Neural cell (in vitro differentiated cells): ENCODE results near the gene GAS7. TPM values are rescaled to one million over a fixed set of nuclear protein-coding genes. Genes with fewer than 3 reads are reported as not detected.

Experiments used
- H2AFZ ChIP-seq: fragments of 200-600, 300-800 bp; sonication (generic), shearing (Covaris generic); 2 replicates; pipeline ENCODE4 v1.6.0; 2014; ENCODE audit warnings: low read depth, mild to moderate bottlenecking, antibody characterized with exemption, low read length, moderate library complexity
- H3F3A ChIP-seq: fragments of 200-600 bp; shearing (Covaris generic); 2 replicates; pipeline ENCODE4 v1.6.1; 2016; ENCODE audit warnings: mild to moderate bottlenecking, moderate library complexity, mixed read lengths, antibody characterized with exemption, low read length; ENCODE audit not compliant: insufficient read depth, poor library complexity, severe bottlenecking
- H3K27ac ChIP-seq: fragments of 200-600, 300-800 bp; sonication (generic), shearing (Covaris generic); 2 replicates; pipeline ENCODE4 v1.5.1; 2014; ENCODE audit warnings: mild to moderate bottlenecking, low read length, moderate library complexity
- H3K27me3 ChIP-seq: fragments of 300-800, 200-600 bp; sonication (generic), shearing (Covaris generic); 2 replicates; pipeline ENCODE4 v1.6.0; 2014; ENCODE audit warnings: mild to moderate bottlenecking, low read depth, low read length, moderate library complexity; ENCODE audit not compliant: insufficient read depth
- H3K36me3 ChIP-seq: fragments of 300-800, 200-600 bp; sonication (generic), shearing (Covaris generic); 2 replicates; pipeline ENCODE4 v1.5.1; 2014; ENCODE audit warnings: mild to moderate bottlenecking, antibody characterized with exemption, low read length, moderate library complexity; ENCODE audit not compliant: insufficient read depth
- H3K4me2 ChIP-seq: fragments of 300-800, 200-600 bp; sonication (generic), shearing (Covaris generic); 2 replicates; pipeline ENCODE4 v1.6.0; 2014; ENCODE audit warnings: mild to moderate bottlenecking, low read length
- H3K4me3 ChIP-seq: fragments of 300-800, 200-600 bp; sonication (generic), shearing (Covaris generic); 2 replicates; pipeline ENCODE4 v1.5.1; 2014; ENCODE audit warnings: mild to moderate bottlenecking, low read length, moderate library complexity
- H3K79me2 ChIP-seq: fragments of 200-600 bp; shearing (Covaris generic); replicated peaks from 2 replicates; pipeline ENCODE4 v1.6.0; 2014; ENCODE audit warnings: mild to moderate bottlenecking, low read length, moderate library complexity; ENCODE audit not compliant: insufficient read depth
- H3K9ac ChIP-seq: fragments of 300-800, 200-600 bp; sonication (generic), shearing (Covaris generic); 2 replicates; pipeline ENCODE4 v1.6.1; 2016; ENCODE audit warnings: mild to moderate bottlenecking, low read length, mixed read lengths
- H3K9me2 ChIP-seq: fragments of 200-600 bp; shearing (Covaris generic); 2 replicates; pipeline ENCODE4 v1.6.1; 2016; ENCODE audit warnings: mild to moderate bottlenecking, low read length, mixed read lengths; ENCODE audit not compliant: insufficient read depth
- H3K9me3 ChIP-seq: fragments of 200-600, 300-800 bp; sonication (generic), shearing (Covaris generic); 2 replicates; pipeline ENCODE4 v1.6.1; 2016; ENCODE audit warnings: mild to moderate bottlenecking, mixed run types, low read length, moderate library complexity, mixed read lengths
- H4K20me1 ChIP-seq: fragments of 200-600 bp; shearing (Covaris generic); 2 replicates; pipeline ENCODE4 v1.6.1; 2016; ENCODE audit warnings: mild to moderate bottlenecking, mixed run types; ENCODE audit not compliant: insufficient read depth
- EP300 ChIP-seq: fragments of 450-650 bp; conservative IDR thresholded peaks from 2 replicates; pipeline ENCODE4 v1.6.1; 2014; ENCODE audit warnings: antibody characterized with exemption, mild to moderate bottlenecking, moderate library complexity; ENCODE audit not compliant: poor library complexity, severe bottlenecking
- EZH2 ChIP-seq: fragments of 200-600, 300-800 bp; shearing (Covaris generic), sonication (generic); IDR thresholded peaks from 2 replicates; pipeline ENCODE4 v1.6.1; 2014; ENCODE audit warnings: antibody characterized with exemption, low read length, borderline replicate concordance, mild to moderate bottlenecking; ENCODE audit not compliant: insufficient read depth, poor library complexity, severe bottlenecking
- MXI1 ChIP-seq: fragments of 450-650 bp; conservative IDR thresholded peaks from 2 replicates; pipeline ENCODE4 v1.6.1; 2014; ENCODE audit warnings: antibody characterized with exemption, mild to moderate bottlenecking; ENCODE audit not compliant: poor library complexity, severe bottlenecking
- POLR2AphosphoS5 ChIP-seq: IDR thresholded peaks from 2 replicates; pipeline ENCODE4 v1.6.1; 2012
- RAD21 ChIP-seq: fragments of 450-650 bp; conservative IDR thresholded peaks from 2 replicates; pipeline ENCODE4 v1.6.1; 2014; ENCODE audit warnings: antibody characterized with exemption, mild to moderate bottlenecking, moderate library complexity
- SMC3 ChIP-seq: fragments of 450-650 bp; conservative IDR thresholded peaks from 2 replicates; pipeline ENCODE4 v1.6.1; 2014; ENCODE audit warnings: antibody characterized with exemption, mild to moderate bottlenecking, moderate library complexity; ENCODE audit not compliant: poor library complexity
- TAF1 ChIP-seq: IDR thresholded peaks from 2 replicates; pipeline ENCODE4 v1.6.1; 2012; ENCODE audit warnings: low read depth
- polyA plus RNA-seq: library from polyadenylated mRNA; depleted of rRNA; stranded (reverse); fragments of >200 nt; gene quantifications from 2 replicates; pipeline ENCODE4 v1.2.3, GENCODE V29; 2014
- TF ChIP-seq, protein P1 (sequence below): fragments of 450-650 bp; IDR thresholded peaks from 2 replicates; pipeline ENCODE4 v1.5.1; 2014; ENCODE audit warnings: antibody characterized with exemption, mild to moderate bottlenecking, moderate library complexity; ENCODE audit not compliant: poor library complexity, severe bottlenecking
- TF ChIP-seq, protein P2 (sequence below): IDR thresholded peaks from 2 replicates; pipeline ENCODE4 v1.6.1; 2012; ENCODE audit warnings: borderline replicate concordance

Gene GAS7
- polyA plus RNA-seq, 1 donor from 2014 or later: 23.6 TPM

DNA sequence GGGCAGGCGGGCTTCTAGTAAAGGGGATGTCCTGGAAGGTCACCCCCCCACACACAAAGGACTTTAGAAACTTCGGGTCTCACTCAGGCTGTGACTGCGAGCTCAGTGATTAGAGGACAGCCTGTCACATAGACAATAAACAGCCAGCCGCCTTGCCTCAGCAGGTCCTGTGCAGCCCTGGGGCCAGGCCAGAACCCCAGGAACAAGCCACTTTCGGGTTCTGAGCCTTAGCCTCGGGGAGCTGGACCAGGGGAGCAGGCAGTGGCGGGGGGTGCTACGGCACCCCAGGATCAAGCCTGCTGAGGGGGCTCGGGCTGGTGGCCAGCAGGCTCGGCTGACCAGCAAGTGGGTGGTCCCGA is 1.1 kb downstream of the GAS7 start:
- H3K27me3 ChIP-seq: no peaks in the 10 kb centered on the region
- no peak overlapping the region for H3K27ac ChIP-seq
- peak overlapping the region; percentile 35 for H3K4me2 ChIP-seq
- H3K9me3 ChIP-seq: peaks cover 3% of the 10 kb centered on the region
- H3K9ac ChIP-seq: peak overlapping the region; percentile 71
- H4K20me1 ChIP-seq: no peaks in the 10 kb centered on the region
- H3K9me2 ChIP-seq: no peaks in the 10 kb centered on the region
- no peaks in the 10 kb centered on the region for H3K79me2 ChIP-seq
- H3F3A ChIP-seq: no peaks in the 10 kb centered on the region
- no peak overlapping the region for H2AFZ ChIP-seq
- no peaks in the 10 kb centered on the region for H3K36me3 ChIP-seq
- H3K4me3 ChIP-seq: peak overlapping the region; percentile 83
- TF ChIP-seq, protein P1, sequence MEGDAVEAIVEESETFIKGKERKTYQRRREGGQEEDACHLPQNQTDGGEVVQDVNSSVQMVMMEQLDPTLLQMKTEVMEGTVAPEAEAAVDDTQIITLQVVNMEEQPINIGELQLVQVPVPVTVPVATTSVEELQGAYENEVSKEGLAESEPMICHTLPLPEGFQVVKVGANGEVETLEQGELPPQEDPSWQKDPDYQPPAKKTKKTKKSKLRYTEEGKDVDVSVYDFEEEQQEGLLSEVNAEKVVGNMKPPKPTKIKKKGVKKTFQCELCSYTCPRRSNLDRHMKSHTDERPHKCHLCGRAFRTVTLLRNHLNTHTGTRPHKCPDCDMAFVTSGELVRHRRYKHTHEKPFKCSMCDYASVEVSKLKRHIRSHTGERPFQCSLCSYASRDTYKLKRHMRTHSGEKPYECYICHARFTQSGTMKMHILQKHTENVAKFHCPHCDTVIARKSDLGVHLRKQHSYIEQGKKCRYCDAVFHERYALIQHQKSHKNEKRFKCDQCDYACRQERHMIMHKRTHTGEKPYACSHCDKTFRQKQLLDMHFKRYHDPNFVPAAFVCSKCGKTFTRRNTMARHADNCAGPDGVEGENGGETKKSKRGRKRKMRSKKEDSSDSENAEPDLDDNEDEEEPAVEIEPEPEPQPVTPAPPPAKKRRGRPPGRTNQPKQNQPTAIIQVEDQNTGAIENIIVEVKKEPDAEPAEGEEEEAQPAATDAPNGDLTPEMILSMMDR: no peak
- TF ChIP-seq POLR2AphosphoS5 (no peak), EP300 (no peak), RAD21 (no peak), EZH2 (no peak), MXI1 (no peak), TAF1 (no peak), SMC3 (no peak)
- TF ChIP-seq, protein P2, sequence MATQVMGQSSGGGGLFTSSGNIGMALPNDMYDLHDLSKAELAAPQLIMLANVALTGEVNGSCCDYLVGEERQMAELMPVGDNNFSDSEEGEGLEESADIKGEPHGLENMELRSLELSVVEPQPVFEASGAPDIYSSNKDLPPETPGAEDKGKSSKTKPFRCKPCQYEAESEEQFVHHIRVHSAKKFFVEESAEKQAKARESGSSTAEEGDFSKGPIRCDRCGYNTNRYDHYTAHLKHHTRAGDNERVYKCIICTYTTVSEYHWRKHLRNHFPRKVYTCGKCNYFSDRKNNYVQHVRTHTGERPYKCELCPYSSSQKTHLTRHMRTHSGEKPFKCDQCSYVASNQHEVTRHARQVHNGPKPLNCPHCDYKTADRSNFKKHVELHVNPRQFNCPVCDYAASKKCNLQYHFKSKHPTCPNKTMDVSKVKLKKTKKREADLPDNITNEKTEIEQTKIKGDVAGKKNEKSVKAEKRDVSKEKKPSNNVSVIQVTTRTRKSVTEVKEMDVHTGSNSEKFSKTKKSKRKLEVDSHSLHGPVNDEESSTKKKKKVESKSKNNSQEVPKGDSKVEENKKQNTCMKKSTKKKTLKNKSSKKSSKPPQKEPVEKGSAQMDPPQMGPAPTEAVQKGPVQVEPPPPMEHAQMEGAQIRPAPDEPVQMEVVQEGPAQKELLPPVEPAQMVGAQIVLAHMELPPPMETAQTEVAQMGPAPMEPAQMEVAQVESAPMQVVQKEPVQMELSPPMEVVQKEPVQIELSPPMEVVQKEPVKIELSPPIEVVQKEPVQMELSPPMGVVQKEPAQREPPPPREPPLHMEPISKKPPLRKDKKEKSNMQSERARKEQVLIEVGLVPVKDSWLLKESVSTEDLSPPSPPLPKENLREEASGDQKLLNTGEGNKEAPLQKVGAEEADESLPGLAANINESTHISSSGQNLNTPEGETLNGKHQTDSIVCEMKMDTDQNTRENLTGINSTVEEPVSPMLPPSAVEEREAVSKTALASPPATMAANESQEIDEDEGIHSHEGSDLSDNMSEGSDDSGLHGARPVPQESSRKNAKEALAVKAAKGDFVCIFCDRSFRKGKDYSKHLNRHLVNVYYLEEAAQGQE: no peak

DNA sequence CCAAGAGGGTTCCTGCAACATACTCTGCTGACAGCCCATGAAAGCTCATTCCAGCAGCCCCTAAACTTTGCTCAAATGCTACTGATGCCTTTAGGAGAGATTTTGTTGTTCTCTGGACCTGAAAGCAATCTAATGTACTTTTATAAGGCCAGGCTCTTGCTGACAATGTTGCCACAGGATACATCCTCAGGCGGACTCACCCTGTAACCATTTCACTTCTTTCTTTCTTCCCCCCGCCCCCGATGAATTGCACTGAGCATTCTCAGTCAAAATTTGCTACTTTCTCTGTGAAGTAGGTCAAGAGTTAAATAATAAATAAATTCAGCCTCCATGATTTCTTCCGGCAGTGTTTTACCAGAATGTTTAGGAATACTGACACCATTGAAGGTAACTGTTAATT is 1.5 kb downstream of the GAS7 start:
- Histone ChIP-seq H3K9ac (no peak overlapping the region), H3K36me3 (no peaks in the 10 kb centered on the region), H3K79me2 (no peaks in the 10 kb centered on the region), H2AFZ (no peak overlapping the region), H3K9me3 (peaks cover 3% of the 10 kb centered on the region), H3F3A (no peaks in the 10 kb centered on the region), H3K27me3 (no peaks in the 10 kb centered on the region), H4K20me1 (no peaks in the 10 kb centered on the region), H3K9me2 (no peaks in the 10 kb centered on the region), H3K4me3 (peak overlapping the region; percentile 83), H3K27ac (no peak overlapping the region), H3K4me2 (no peak overlapping the region)
- TF ChIP-seq, protein P2: no peak
- TF ChIP-seq EZH2 (no peak), POLR2AphosphoS5 (no peak), RAD21 (no peak), MXI1 (no peak), TAF1 (no peak), SMC3 (no peak)
